ENCODE results near the gene ABCG4.
"Not testable (repeated sequence)": the region's sequence is repeated elsewhere in the genome, so short reads cannot be mapped to it uniquely, and the experiment has no call there.

ABCG4 gene

GRCh38 chr11:119187123-119187892, 38.5 kb downstream of the ABCG4 start:
- no peak overlapping the region for H2AFZ ChIP-seq (ENCODE audit: low read depth, low read length)
- peaks cover 2% of the 10 kb centered on the region for H3K27me3 ChIP-seq (ENCODE audit: insufficient read depth, low read length)
- H3K36me3 ChIP-seq (ENCODE audit: insufficient read depth, low read length) = no peaks in the 10 kb centered on the region
- no peaks in the 10 kb centered on the region for H3K9me3 ChIP-seq (ENCODE audit: low read length)
- H3K4me3 ChIP-seq (ENCODE audit: low read length) = no peak overlapping the region
- H3K4me1 ChIP-seq (ENCODE audit: insufficient read depth, low read length) = no peaks in the 10 kb centered on the region

- Histone ChIP-seq H2AFZ (ENCODE audit: low read depth, low read length) (no peak overlapping the region), H3K27me3 (ENCODE audit: insufficient read depth, low read length) (peaks cover 2% of the 10 kb centered on the region), H3K9me3 (ENCODE audit: low read length) (no peaks in the 10 kb centered on the region), H3K4me3 (ENCODE audit: low read length) (no peak overlapping the region), H3K36me3 (ENCODE audit: insufficient read depth, low read length) (no peaks in the 10 kb centered on the region), H3K4me1 (ENCODE audit: insufficient read depth, low read length) (no peaks in the 10 kb centered on the region)
Observed at GRCh38 chr11:119188067-119188466, 39.2 kb downstream of the ABCG4 start.

GRCh38 chr11:119188887-119189286, 40.0 kb downstream of the ABCG4 start:
- no peak overlapping the region for H3K4me3 ChIP-seq (ENCODE audit: low read length)
- peaks cover 4% of the 10 kb centered on the region for H3K27me3 ChIP-seq (ENCODE audit: insufficient read depth, low read length)
- H3K36me3 ChIP-seq (ENCODE audit: insufficient read depth, low read length) = no peaks in the 10 kb centered on the region
- H3K4me1 ChIP-seq (ENCODE audit: insufficient read depth, low read length) = no peaks in the 10 kb centered on the region
- H3K9me3 ChIP-seq (ENCODE audit: low read length) = no peaks in the 10 kb centered on the region
- H2AFZ ChIP-seq (ENCODE audit: low read depth, low read length) = no peak overlapping the region

- Histone ChIP-seq H3K4me1 (ENCODE audit: insufficient read depth, low read length) (no peaks in the 10 kb centered on the region), H3K36me3 (ENCODE audit: insufficient read depth, low read length) (no peaks in the 10 kb centered on the region), H3K9me3 (ENCODE audit: low read length) (no peaks in the 10 kb centered on the region), H3K4me3 (ENCODE audit: low read length) (no peak overlapping the region), H3K27me3 (ENCODE audit: insufficient read depth, low read length) (peaks cover 4% of the 10 kb centered on the region), H2AFZ (ENCODE audit: low read depth, low read length) (no peak overlapping the region)
Observed at GRCh38 chr11:119189393-119189792, 40.5 kb downstream of the ABCG4 start.

GRCh38 chr11:119190531-119190930, 41.7 kb downstream of the ABCG4 start:
- H3K27me3 ChIP-seq (ENCODE audit: insufficient read depth, low read length) = peaks cover 10% of the 10 kb centered on the region
- H2AFZ ChIP-seq (ENCODE audit: low read depth, low read length) = no peak overlapping the region
- H3K4me3 ChIP-seq (ENCODE audit: low read length) = no peak overlapping the region
- H3K9me3 ChIP-seq (ENCODE audit: low read length) = no peaks in the 10 kb centered on the region
- H3K36me3 ChIP-seq (ENCODE audit: insufficient read depth, low read length) = no peaks in the 10 kb centered on the region
- no peaks in the 10 kb centered on the region for H3K4me1 ChIP-seq (ENCODE audit: insufficient read depth, low read length)

GRCh38 chr11:119191265-119191664, 42.4 kb downstream of the ABCG4 start:
- not testable (repeated sequence) for H3K4me3 ChIP-seq (ENCODE audit: low read length); H3K9me3 ChIP-seq (ENCODE audit: low read length); H3K36me3 ChIP-seq (ENCODE audit: insufficient read depth, low read length); H2AFZ ChIP-seq (ENCODE audit: low read depth, low read length); H3K4me1 ChIP-seq (ENCODE audit: insufficient read depth, low read length)
- H3K27me3 ChIP-seq (ENCODE audit: insufficient read depth, low read length) = peaks cover 10% of the 10 kb centered on the region

- Histone ChIP-seq H3K4me1 (ENCODE audit: insufficient read depth, low read length) (no peaks in the 10 kb centered on the region), H3K4me3 (ENCODE audit: low read length) (no peak overlapping the region), H3K27me3 (ENCODE audit: insufficient read depth, low read length) (peaks cover 10% of the 10 kb centered on the region), H3K36me3 (ENCODE audit: insufficient read depth, low read length) (no peaks in the 10 kb centered on the region), H3K9me3 (ENCODE audit: low read length) (no peaks in the 10 kb centered on the region), H2AFZ (ENCODE audit: low read depth, low read length) (no peak overlapping the region)
Observed at GRCh38 chr11:119192111-119192510, 43.3 kb downstream of the ABCG4 start.

GRCh38 chr11:119193001-119193400, 44.1 kb downstream of the ABCG4 start:
- Histone ChIP-seq H2AFZ (ENCODE audit: low read depth, low read length) (no peak overlapping the region), H3K27me3 (ENCODE audit: insufficient read depth, low read length) (peaks cover 10% of the 10 kb centered on the region), H3K36me3 (ENCODE audit: insufficient read depth, low read length) (no peaks in the 10 kb centered on the region), H3K9me3 (ENCODE audit: low read length) (no peaks in the 10 kb centered on the region), H3K4me3 (ENCODE audit: low read length) (no peak overlapping the region), H3K4me1 (ENCODE audit: insufficient read depth, low read length) (no peaks in the 10 kb centered on the region)

- no peak overlapping the region for H3K4me3 ChIP-seq (ENCODE audit: low read length)
- no peaks in the 10 kb centered on the region for H3K36me3 ChIP-seq (ENCODE audit: insufficient read depth, low read length)
- H2AFZ ChIP-seq (ENCODE audit: low read depth, low read length) = no peak overlapping the region
- no peaks in the 10 kb centered on the region for H3K4me1 ChIP-seq (ENCODE audit: insufficient read depth, low read length)
- H3K9me3 ChIP-seq (ENCODE audit: low read length) = no peaks in the 10 kb centered on the region
- peaks cover 10% of the 10 kb centered on the region for H3K27me3 ChIP-seq (ENCODE audit: insufficient read depth, low read length)
Observed at GRCh38 chr11:119193626-119194025, 44.8 kb downstream of the ABCG4 start.

- Histone ChIP-seq H2AFZ (ENCODE audit: low read depth, low read length) (no peak overlapping the region), H3K36me3 (ENCODE audit: insufficient read depth, low read length) (no peaks in the 10 kb centered on the region), H3K4me3 (ENCODE audit: low read length) (no peak overlapping the region), H3K27me3 (ENCODE audit: insufficient read depth, low read length) (peaks cover 10% of the 10 kb centered on the region), H3K9me3 (ENCODE audit: low read length) (no peaks in the 10 kb centered on the region), H3K4me1 (ENCODE audit: insufficient read depth, low read length) (no peaks in the 10 kb centered on the region)
Observed at GRCh38 chr11:119194811-119195440, 46.1 kb downstream of the ABCG4 start.

GRCh38 chr11:119195680-119196079, 46.8 kb downstream of the ABCG4 start:
- Histone ChIP-seq H3K9me3 (ENCODE audit: low read length) (no peaks in the 10 kb centered on the region), H3K4me1 (ENCODE audit: insufficient read depth, low read length) (no peaks in the 10 kb centered on the region), H3K4me3 (ENCODE audit: low read length) (no peak overlapping the region), H3K27me3 (ENCODE audit: insufficient read depth, low read length) (peaks cover 8% of the 10 kb centered on the region), H2AFZ (ENCODE audit: low read depth, low read length) (no peak overlapping the region), H3K36me3 (ENCODE audit: insufficient read depth, low read length) (no peaks in the 10 kb centered on the region)

GRCh38 chr11:119196833-119197483, 48.1 kb downstream of the ABCG4 start:
- no peak overlapping the region for H3K4me3 ChIP-seq (ENCODE audit: low read length)
- no peaks in the 10 kb centered on the region for H3K9me3 ChIP-seq (ENCODE audit: low read length)

GRCh38 chr11:119198925-119199324, 50.1 kb downstream of the ABCG4 start:
- Histone ChIP-seq H2AFZ (ENCODE audit: low read depth, low read length) (no peak overlapping the region), H3K27me3 (ENCODE audit: insufficient read depth, low read length) (peaks cover 6% of the 10 kb centered on the region), H3K4me3 (ENCODE audit: low read length) (no peak overlapping the region), H3K9me3 (ENCODE audit: low read length) (no peaks in the 10 kb centered on the region), H3K36me3 (ENCODE audit: insufficient read depth, low read length) (no peaks in the 10 kb centered on the region), H3K4me1 (ENCODE audit: insufficient read depth, low read length) (no peaks in the 10 kb centered on the region)

More at GRCh38 chr11:119196833-119197483, 48.1 kb downstream of the ABCG4 start:
- H3K4me1 ChIP-seq (ENCODE audit: insufficient read depth, low read length) = no peaks in the 10 kb centered on the region
- peaks cover 8% of the 10 kb centered on the region for H3K27me3 ChIP-seq (ENCODE audit: insufficient read depth, low read length)
- no peak overlapping the region for H2AFZ ChIP-seq (ENCODE audit: low read depth, low read length)
- H3K36me3 ChIP-seq (ENCODE audit: insufficient read depth, low read length) = no peaks in the 10 kb centered on the region
